RCC 7860 (cell line): Measurements from ENCODE around the gene GAPVD1.
"Not testable (repeated sequence)": the region's sequence is repeated elsewhere in the genome, so short reads cannot be mapped to it uniquely, and the experiment has no call there.

Experiments used
- DNase-seq: peaks from one replicate; pipeline ENCODE4 v3.0.0-alpha.2; 2015; ENCODE audit warnings: low spot score
- FAIRE-seq: peaks from 2 replicates; lab custom pipeline; 2012; peaks lifted over from hg19 to GRCh38; lab: Jason Lieb, UNC

GAPVD1 gene

GRCh38 chr9:125297917-125298316 is 36.3 kb downstream of the GAPVD1 start:
- DNase-seq (no peak), FAIRE-seq (no peak)

- FAIRE-seq: no peak
Observed at GRCh38 chr9:125302241-125302640, 40.6 kb downstream of the GAPVD1 start.

GRCh38 chr9:125304273-125304672 is 42.6 kb downstream of the GAPVD1 start:
- DNase-seq (no peak), FAIRE-seq (no peak)

More at GRCh38 chr9:125302241-125302640, 40.6 kb downstream of the GAPVD1 start:
- DNase-seq: no peak

GRCh38 chr9:125312411-125312810 is 50.8 kb downstream of the GAPVD1 start:
- FAIRE-seq (no peak), DNase-seq (no peak)

GRCh38 chr9:125316359-125316758 is 54.7 kb downstream of the GAPVD1 start:
- DNase-seq, FAIRE-seq: not testable (repeated sequence)

GRCh38 chr9:125317704-125318103 is 56.1 kb downstream of the GAPVD1 start:
- DNase-seq (no peak), FAIRE-seq (no peak)

- FAIRE-seq: no peak
- DNase-seq: no peak
Observed at GRCh38 chr9:125321496-125321895, 59.9 kb downstream of the GAPVD1 start.

GRCh38 chr9:125323615-125324014 is 62.0 kb downstream of the GAPVD1 start:
- no peak for DNase-seq
- FAIRE-seq: no peak

GRCh38 chr9:125325826-125326225 is 64.2 kb downstream of the GAPVD1 start:
- DNase-seq: peak; percentile 57
- peak; percentile 18 for FAIRE-seq

- FAIRE-seq: no peak
- DNase-seq: no peak
Observed at GRCh38 chr9:125329978-125330377, 68.4 kb downstream of the GAPVD1 start.

GRCh38 chr9:125330587-125330986 is 69.0 kb downstream of the GAPVD1 start:
- FAIRE-seq (no peak), DNase-seq (no peak)

GRCh38 chr9:125332527-125332926 is 70.9 kb downstream of the GAPVD1 start:
- no peak for FAIRE-seq
- DNase-seq: no peak

- FAIRE-seq: no peak
- DNase-seq: no peak
Observed at GRCh38 chr9:125337236-125337635, 75.6 kb downstream of the GAPVD1 start.

- DNase-seq: no peak
- no peak for FAIRE-seq
Observed at GRCh38 chr9:125338929-125339328, 77.3 kb downstream of the GAPVD1 start.

- DNase-seq (no peak), FAIRE-seq (no peak)
Observed at GRCh38 chr9:125341566-125341965, 79.9 kb downstream of the GAPVD1 start.

- FAIRE-seq (no peak), DNase-seq (no peak)
Observed at GRCh38 chr9:125343518-125344275, 82.1 kb downstream of the GAPVD1 start.

GRCh38 chr9:125346080-125346732 is 84.6 kb downstream of the GAPVD1 start:
- FAIRE-seq (no peak), DNase-seq (no peak)

GRCh38 chr9:125355601-125356000 is 94.0 kb downstream of the GAPVD1 start:
- DNase-seq (no peak), FAIRE-seq (no peak)

- DNase-seq (no peak), FAIRE-seq (no peak)
Observed at GRCh38 chr9:125356032-125356431, 94.4 kb downstream of the GAPVD1 start.

GRCh38 chr9:125359011-125359410 is 97.4 kb downstream of the GAPVD1 start:
- no peak for FAIRE-seq
- DNase-seq: no peak

- DNase-seq (no peak), FAIRE-seq (no peak)
Observed at GRCh38 chr9:125360601-125361000, 99.0 kb downstream of the GAPVD1 start.

GRCh38 chr9:125361837-125362531 is 100.4 kb downstream of the GAPVD1 start:
- FAIRE-seq (no peak), DNase-seq (no peak)
